ENCODE measurements around the gene MYL5.
"Not testable (repeated sequence)": the region's sequence is repeated elsewhere in the genome, so short reads cannot be mapped to it uniquely, and the experiment has no call there.

MYL5 gene

GRCh38 chr4:637536-638280, 36.6 kb upstream of the MYL5 start:
- TF ChIP-seq ZNF366 (tag by site-specific recombination; conservative IDR thresholded peaks at IDR 0.05) (no peak), ZNF423 (tag by site-specific recombination; IDR thresholded peaks at IDR 0.05) (no peak), ZNF558 (tag by site-specific recombination; IDR thresholded peaks at IDR 0.05) (no peak), GLIS2 (tag by site-specific recombination; IDR thresholded peaks at IDR 0.05) (no peak), ZNF223 (tag by site-specific recombination; IDR thresholded peaks at IDR 0.05) (no peak), ELK4 (IDR thresholded peaks at IDR 0.05; ENCODE audit: borderline replicate concordance, low read depth, low read length) (no peak), ZIC2 (tag by site-specific recombination; IDR thresholded peaks at IDR 0.05) (no peak)
- TF ChIP-seq, protein P1, sequence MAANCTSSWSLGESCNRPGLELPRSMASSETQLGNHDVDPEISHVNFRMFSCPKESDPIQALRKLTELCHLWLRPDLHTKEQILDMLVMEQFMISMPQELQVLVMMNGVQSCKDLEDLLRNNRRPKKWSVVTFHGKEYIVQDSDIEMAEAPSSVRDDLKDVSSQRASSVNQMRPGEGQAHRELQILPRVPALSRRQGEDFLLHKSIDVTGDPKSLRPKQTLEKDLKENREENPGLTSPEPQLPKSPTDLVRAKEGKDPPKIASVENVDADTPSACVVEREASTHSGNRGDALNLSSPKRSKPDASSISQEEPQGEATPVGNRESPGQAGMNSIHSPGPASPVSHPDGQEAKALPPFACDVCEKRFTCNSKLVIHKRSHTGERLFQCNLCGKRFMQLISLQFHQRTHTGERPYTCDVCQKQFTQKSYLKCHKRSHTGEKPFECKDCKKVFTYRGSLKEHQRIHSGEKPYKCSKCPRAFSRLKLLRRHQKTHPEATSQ (tag by site-specific recombination; IDR thresholded peaks at IDR 0.05): no peak
- H3K4me3 ChIP-seq (ENCODE audit: low read depth, low read length): no peak overlapping the region

DNA sequence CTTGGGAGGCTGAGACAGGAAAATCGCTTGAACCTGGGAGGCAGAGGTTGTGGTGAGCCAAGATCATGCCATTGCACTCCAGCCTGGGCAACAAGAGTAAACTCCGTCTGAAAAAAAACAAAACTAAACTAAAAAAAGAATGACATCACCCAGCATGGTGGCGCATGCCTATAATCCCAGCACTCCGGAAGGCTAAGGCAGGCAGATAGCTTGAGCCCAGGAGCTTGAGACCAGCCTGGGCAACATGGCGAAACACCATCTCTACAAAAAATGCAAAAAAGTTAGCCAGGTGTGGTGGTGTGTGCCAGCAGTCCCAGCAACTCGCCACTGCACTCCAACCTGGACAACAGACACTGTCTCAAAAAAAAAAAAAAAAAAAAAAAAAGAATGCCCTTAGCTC, 32.0 kb upstream of the MYL5 start:
- H3K36me3 ChIP-seq (ENCODE audit: control insufficient read depth in 2 of 2, insufficient read depth in 1 of 2, low read length in 2 of 2); CTCF ChIA-PET; H3K27ac ChIP-seq (ENCODE audit: extremely low read depth, low read depth, low read length); H3K4me1 ChIP-seq (ENCODE audit: control insufficient read depth, insufficient read depth, low read length); H3K9me3 ChIP-seq (ENCODE audit: control insufficient read depth, insufficient read depth, low read depth, low read length); H3K4me3 ChIP-seq (ENCODE audit: low read depth, low read length): not testable (repeated sequence)
- POLR2A ChIA-PET: interaction anchor here (0.6 kb wide), 1 partner anchor 304 kb away, joined by 4 read pairs; no protein-coding TSS in a partner anchor

More at GRCh38 chr4:637536-638280, 36.6 kb upstream of the MYL5 start:
- POLR2A ChIA-PET: no interaction called here
- CTCF ChIA-PET: no interaction called here
- no peaks in the 10 kb centered on the region for H3K36me3 ChIP-seq (ENCODE audit: control insufficient read depth in 2 of 2, insufficient read depth in 1 of 2, low read length in 2 of 2)
- H3K4me1 ChIP-seq (ENCODE audit: control insufficient read depth, insufficient read depth, low read length): no peaks in the 10 kb centered on the region
- H3K9me3 ChIP-seq (ENCODE audit: control insufficient read depth, insufficient read depth, low read depth, low read length): no peaks in the 10 kb centered on the region
- H3K27ac ChIP-seq (ENCODE audit: extremely low read depth, low read depth, low read length): no peak overlapping the region

- H3K4me3 ChIP-seq (ENCODE audit: low read depth, low read length): no peak overlapping the region
- ChIA-PET POLR2A (no interaction called here), CTCF (no interaction called here)
- H3K9me3 ChIP-seq (ENCODE audit: control insufficient read depth, insufficient read depth, low read depth, low read length): no peaks in the 10 kb centered on the region
- no peaks in the 10 kb centered on the region for H3K36me3 ChIP-seq (ENCODE audit: control insufficient read depth in 2 of 2, insufficient read depth in 1 of 2, low read length in 2 of 2)
- H3K4me1 ChIP-seq (ENCODE audit: control insufficient read depth, insufficient read depth, low read length): no peaks in the 10 kb centered on the region
- H3K27ac ChIP-seq (ENCODE audit: extremely low read depth, low read depth, low read length): no peak overlapping the region
- TF ChIP-seq GLIS2 (tag by site-specific recombination; IDR thresholded peaks at IDR 0.05) (no peak), ZNF548 (tag by site-specific recombination; IDR thresholded peaks at IDR 0.05) (no peak), BCL11B (tag by site-specific recombination; IDR thresholded peaks at IDR 0.05; ENCODE audit: low read depth) (no peak), ZNF350 (tag by site-specific recombination; IDR thresholded peaks at IDR 0.05) (no peak), ZFP41 (tag by site-specific recombination; IDR thresholded peaks at IDR 0.05; ENCODE audit: borderline replicate concordance) (no peak), KLF1 (tag by site-specific recombination; IDR thresholded peaks at IDR 0.05) (no peak), ATF2 (tag by site-specific recombination; IDR thresholded peaks at IDR 0.05; ENCODE audit: low read depth) (no peak), ZNF555 (tag by site-specific recombination; conservative IDR thresholded peaks at IDR 0.05) (no peak), SP2 (tag by site-specific recombination; IDR thresholded peaks at IDR 0.05) (no peak), ZNF112 (tag by site-specific recombination; IDR thresholded peaks at IDR 0.05) (no peak), ZNF132 (tag by site-specific recombination; IDR thresholded peaks at IDR 0.05; ENCODE audit: borderline replicate concordance) (no peak), ZNF155 (tag by site-specific recombination; IDR thresholded peaks at IDR 0.05) (no peak), HOXC10 (CRISPR knock-in tag; IDR thresholded peaks at IDR 0.05) (no peak), ZNF214 (tag by site-specific recombination; IDR thresholded peaks at IDR 0.05; ENCODE audit: borderline replicate concordance) (no peak), AEBP2 (tag by site-specific recombination; IDR thresholded peaks at IDR 0.05; ENCODE audit: borderline replicate concordance) (no peak)
- TF ChIP-seq, protein P2, sequence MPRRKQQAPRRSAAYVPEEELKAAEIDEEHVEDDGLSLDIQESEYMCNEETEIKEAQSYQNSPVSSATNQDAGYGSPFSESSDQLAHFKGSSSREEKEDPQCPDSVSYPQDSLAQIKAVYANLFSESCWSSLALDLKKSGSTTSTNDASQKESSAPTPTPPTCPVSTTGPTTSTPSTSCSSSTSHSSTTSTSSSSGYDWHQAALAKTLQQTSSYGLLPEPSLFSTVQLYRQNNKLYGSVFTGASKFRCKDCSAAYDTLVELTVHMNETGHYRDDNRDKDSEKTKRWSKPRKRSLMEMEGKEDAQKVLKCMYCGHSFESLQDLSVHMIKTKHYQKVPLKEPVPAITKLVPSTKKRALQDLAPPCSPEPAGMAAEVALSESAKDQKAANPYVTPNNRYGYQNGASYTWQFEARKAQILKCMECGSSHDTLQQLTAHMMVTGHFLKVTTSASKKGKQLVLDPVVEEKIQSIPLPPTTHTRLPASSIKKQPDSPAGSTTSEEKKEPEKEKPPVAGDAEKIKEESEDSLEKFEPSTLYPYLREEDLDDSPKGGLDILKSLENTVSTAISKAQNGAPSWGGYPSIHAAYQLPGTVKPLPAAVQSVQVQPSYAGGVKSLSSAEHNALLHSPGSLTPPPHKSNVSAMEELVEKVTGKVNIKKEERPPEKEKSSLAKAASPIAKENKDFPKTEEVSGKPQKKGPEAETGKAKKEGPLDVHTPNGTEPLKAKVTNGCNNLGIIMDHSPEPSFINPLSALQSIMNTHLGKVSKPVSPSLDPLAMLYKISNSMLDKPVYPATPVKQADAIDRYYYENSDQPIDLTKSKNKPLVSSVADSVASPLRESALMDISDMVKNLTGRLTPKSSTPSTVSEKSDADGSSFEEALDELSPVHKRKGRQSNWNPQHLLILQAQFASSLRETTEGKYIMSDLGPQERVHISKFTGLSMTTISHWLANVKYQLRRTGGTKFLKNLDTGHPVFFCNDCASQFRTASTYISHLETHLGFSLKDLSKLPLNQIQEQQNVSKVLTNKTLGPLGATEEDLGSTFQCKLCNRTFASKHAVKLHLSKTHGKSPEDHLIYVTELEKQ (tag by site-specific recombination; IDR thresholded peaks at IDR 0.05; ENCODE audit: borderline replicate concordance): no peak
These were observed 27.9 kb upstream of the MYL5 start for GRCh38 chr4:646460-646859.

Data from HEK293 (cell line).